GM18498 (cell line): ENCODE results near the gene MLLT3.

Experiments
- ATAC-seq: cut with Tn5 transposase; IDR thresholded peaks from one replicate; pipeline ENCODE4 v1.9.1; 2021; ENCODE audit warnings: mild to moderate bottlenecking, moderate library complexity; ENCODE audit not compliant: unreplicated experiment

Gene MLLT3

DNA sequence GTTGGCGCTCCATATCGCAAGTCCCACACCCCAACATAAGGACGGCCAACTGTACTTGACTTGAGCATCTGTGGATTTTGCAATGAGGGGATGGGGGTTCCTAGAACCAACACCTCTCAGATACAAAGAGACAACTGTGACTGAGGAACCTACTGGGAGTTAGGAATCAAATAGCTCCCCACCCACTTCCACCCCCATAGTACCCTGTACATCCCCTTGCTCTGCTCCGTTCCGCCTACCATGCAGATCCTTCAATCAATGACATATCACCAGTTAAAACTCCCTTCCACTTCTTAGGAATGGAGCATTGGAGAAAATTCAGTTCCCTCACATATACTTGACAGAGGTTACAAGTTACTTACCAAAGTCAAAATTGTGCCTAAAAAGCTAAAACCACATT lies 140.9 kb downstream of the MLLT3 start:
- no peak for ATAC-seq

DNA sequence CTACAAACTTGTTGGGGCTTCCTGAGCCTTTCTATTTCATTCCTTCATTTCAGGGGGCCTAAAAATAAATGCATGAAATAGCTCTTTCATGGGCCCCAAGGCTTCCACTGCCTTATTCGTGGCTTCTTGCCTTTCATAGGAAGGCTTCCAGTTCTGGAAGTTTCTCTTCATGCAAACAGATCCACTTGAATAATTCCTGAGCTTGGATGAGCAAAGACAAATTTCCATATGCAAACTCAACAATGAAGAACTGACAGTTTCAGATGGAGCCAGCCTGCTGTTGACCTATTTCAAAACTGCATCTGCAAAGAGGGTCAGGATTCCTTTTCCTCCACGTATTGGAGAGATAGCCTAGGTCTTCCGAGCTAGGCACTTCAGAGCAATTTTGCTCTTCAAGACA lies 142.1 kb downstream of the MLLT3 start:
- ATAC-seq: peak; percentile 10

DNA sequence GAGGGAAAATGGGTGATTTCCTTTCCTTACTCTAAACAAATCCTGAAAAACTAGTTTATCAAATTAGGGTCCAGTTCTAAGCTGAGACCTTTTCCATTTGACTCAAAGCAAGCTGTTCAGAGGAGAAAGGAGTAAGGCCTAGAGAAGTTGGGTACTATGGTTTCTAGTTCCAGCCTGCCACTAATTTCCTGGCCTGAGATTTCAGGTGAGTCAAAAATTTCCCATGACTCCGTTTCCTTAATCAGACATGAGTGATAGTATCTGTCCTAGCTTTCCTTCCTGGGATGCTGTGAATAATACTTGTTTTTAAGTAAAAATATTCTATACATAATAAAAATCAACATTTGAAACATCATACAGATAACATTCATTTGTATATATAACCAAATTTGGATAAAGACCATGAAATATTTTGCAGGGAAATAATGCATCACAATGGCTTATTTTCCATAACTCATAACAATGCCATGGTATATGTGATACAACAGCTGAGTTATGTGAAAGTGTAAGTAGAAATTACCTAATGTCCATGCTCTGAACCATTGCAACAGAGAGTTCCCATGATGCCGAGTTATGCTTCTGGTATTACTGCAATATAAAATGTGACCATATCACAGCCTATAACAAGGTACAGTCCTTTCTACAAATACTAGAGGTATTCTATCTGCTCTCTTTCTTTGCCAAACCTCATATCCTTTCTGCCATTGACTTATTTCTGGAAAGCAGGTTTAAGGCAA lies 142.7 kb downstream of the MLLT3 start:
- peak; percentile 84 for ATAC-seq

DNA sequence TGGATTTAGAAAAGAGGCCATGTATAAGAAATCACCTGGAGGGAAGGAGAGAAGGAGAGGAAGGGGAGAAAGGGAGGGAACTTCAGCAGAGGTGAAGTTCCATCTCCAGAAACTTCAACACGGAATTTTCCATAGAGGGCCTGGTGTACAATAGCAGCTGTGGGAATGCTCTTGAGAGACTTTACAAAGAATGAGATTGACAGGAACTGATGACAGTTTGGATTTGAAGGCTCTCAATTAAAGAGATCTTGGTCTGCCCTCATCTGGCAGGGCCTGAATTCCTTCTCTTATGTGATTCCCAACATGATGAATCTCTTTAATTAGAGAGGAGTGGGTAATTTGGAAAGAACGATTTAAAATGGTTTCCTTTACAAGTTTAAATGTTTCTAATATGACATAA lies 143.5 kb downstream of the MLLT3 start:
- ATAC-seq: no peak

DNA sequence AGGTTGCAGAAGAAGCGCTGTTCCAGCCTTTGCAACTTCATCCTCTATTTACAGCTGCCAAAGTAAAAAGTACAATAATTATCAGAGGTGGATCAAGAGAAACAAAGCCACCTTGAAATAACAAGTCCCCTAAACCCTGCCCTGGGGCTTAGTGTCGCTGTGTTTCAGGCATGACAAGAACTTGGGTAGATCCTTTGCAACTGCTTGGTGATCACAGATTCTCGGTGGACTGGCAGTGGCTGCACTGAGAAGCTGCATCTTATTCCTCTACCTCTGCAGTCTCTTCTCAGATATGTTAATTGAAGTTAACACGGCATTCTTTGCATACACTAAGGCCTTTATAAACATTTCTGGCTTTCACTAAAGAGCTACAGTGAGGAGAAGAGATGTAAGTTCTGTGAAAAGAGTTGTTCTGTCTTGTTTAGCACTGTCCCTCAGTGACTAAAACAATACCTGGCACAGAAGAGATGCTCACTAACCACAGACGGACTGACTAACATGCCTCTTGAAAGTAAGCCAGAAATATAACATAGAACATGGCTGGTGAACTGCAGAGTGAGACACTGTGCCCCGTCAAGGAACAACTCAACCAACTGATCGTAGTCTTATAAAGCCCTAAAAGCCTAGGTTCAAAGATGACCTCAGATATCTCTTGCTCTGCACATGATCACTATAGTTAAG lies 144.2 kb downstream of the MLLT3 start:
- ATAC-seq: peak; percentile 49

DNA sequence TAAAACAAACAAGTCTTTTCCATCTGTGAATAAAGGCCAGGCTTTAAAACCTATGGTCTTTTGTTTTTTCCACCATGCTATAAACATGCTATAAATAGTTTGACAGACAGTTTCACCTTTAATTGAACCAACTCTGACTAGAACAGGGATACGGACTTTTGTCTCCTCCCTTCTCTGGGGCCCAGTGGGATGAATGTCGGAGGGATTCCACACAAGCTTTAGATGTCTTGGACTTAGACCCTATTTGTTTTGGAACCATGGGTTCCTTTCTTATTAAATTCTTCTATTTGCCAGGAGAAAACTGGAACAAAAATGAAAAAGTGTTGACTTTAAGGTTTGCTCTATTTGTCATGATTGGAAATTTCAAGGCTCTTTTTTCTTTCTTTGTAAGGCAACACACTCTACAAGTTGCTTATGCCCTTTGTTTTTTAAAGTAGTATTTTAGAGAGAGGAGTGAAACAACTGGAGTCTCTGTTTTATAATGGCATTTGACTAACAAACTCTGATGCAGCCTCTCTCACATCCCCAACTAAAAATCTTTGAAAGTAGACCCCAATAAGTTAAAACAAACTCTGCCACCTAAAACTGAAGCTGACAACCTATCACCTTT lies 145.3 kb downstream of the MLLT3 start:
- ATAC-seq: no peak

DNA sequence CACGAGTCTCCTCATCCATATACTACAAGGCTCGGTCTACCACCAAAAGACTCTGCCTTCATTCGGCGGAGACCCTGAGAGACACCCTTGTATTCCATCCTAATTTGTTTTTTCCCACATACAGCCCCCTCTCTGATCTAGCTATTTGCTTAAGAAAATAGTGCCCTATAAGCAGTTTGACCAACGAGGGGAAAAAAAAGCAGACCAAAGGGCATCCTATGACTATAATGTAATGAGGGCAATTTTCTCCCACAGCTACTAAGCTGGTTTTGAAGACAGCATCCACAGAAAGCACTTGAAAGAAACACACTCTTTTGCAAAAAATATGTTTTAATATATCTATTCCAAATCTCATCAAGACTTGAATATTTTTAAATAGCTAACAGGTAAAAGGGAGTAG lies 147.8 kb downstream of the MLLT3 start:
- ATAC-seq: no peak

DNA sequence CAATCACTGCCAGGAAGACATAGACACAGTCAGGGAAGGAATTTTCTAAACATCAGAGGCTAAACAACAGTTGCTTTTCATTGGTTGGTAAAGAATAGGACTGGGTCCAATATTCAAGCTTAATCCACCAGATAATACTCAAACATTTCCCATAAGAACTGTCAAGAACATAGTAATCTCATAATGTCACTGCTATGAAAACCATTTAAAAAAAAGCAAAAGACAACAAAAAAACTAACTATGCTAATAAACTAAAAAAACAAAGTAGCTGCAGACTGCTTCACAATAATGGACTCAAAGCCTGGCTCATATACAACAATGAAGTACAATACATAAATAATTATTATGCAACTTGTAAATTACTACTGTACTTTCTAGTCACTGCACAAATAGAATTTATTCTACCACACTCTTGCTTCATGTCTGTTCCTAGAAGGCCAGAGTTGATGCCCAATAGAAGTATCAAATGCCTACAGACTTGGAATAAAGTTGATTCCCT lies 148.7 kb downstream of the MLLT3 start:
- ATAC-seq: no peak

DNA sequence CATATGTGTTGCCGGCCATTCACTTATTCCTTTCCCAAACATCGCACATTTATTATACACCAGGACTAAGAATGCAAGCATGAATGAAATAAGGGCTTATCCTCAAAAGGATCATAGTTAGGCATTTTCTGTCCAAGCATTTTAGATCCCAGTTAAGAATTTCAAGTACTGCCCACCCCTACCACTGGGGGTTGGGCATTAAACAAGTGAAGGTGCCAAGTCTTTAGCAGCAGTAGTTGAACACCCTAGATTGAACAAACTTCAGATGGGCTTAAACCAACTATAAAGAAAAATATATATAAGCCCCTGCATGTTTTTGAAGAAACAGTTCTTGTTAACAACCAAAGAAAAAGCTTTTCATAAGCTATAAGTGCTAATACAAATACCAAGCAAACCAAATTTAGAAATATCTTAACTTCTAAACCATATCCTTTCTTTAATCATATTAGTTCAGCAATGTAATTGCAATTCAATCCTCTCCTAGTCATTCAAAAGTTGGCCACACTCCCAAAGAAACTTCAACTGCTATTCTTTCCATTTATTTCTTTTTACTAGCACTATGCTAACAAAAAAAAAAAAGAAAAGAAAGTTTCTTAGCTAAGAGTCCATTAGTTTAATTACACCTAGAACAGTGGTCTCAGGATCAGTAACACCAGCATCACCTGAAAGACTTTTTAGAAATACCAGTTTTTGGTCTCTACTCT lies 149.8 kb downstream of the MLLT3 start:
- ATAC-seq: no peak

DNA sequence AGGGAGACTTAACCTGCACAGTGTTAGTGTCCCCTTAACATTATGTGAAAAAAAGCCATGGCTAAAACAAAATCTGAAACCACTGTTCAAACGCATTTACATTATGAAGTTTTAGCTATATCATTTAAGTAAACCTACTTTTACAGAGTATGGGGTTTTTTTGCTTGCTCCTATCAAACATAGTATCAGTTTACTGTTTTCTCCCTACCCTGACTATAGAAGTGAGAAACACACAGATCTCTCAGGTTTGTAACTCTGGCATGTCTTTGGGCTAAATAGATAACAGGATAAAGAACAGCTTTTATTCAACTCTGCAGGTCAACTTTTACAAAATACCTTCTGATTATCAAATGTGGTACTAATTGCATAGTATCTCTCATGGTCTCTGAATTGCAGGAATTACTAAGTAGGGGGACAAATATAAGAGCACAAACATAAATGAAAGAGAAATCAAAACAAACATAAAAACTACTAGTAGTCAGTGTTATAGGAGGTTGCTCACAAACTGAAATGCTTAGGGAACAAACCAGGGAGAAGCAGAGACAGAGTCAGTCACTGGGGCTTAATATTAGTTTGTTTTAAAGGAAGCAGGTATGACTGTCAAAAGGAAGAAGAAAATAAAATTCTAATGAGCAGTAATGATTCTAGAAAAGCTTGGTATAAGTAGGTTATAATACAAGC lies 155.8 kb downstream of the MLLT3 start:
- ATAC-seq: no peak

DNA sequence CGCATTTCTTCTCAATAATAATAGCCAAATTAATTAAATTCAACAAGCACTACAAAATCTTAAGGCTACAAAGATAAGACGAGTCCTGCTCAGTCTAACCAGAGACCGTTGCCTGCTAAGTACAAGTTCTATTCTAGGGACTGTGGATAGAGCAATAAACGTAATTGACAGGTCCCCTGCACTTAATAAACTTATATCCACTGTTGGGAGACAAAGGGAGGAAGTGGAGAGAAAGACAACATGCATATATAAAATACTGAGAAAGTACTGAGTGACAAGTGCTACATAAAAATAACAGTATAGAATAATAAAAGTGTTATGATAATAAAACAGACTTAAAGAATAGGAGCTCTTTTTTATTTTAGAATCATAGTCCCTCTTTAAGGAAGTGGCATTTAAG lies 158.1 kb downstream of the MLLT3 start:
- ATAC-seq: no peak

DNA sequence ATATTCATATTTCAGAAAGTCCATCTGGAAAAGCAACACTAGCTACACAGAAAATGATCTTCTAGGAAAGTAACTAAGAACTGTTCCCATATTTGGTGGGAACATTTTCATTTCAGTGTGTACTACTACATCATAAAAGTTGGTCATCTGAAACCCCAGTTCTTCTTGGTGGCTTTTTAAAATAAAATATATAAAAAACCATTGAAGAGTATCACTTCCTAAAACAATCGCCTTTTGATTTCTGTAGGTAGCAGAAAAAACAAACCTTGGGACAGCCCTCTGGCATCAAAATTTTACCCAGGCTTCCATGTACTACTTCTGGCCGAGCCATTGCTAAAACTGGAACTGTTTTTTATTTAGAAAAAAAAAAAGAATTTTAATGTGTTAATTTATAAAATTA lies 158.5 kb downstream of the MLLT3 start:
- ATAC-seq: no peak

DNA sequence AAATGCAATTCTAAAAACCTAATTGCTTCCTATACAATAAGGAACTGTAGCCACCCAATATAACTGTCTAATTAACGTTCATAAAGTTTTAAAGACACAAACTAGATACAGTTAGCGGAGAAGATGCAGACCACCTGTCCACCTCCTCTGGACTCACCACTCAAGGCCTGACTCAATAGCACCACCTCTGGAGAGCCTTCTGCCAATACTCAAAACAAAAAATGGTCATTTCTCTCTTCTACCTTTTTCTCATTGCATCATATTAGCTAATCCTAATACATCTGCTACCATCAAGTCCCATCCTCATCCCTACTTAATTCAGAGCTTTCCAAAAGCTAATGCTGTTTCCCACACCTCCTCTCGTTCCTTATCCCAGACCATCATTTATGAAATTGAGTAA lies 159.9 kb downstream of the MLLT3 start:
- no peak for ATAC-seq

DNA sequence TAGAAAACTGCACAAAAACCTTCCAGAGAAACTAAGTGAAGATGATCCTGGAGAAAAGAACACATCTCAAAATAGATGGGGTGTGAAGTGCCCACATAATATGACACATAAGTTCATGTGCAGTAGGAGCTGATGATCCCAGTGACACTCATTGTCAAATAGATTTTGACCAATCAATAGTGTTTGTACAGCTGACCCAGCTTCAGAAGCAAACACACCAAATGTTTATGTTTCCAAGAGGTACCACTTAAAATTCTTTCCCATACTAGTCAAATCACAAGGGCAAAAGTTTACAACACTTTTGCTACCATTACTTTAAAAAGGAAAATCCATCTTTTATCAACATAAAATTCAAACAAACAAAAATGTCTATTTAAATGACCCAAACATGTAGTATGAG lies 175.0 kb downstream of the MLLT3 start:
- no peak for ATAC-seq

DNA sequence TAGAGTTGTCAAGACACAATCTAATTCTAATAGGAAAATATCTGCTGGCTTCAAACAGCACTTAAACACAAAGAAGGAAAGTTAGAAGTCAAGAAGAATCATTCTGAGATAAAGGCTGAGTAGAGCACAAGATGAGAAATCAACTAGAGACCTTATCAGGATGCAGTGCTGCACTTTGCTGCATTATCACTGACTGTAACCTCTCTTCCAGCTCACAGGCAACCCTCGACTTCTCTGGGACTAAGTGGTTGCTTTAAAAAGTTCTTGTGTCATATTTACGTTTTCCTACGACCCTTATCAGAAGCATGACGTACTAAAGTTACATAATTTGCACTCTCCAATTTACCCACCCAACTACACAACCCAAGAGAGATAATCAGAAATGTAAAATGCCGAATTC lies 176.1 kb downstream of the MLLT3 start:
- no peak for ATAC-seq

DNA sequence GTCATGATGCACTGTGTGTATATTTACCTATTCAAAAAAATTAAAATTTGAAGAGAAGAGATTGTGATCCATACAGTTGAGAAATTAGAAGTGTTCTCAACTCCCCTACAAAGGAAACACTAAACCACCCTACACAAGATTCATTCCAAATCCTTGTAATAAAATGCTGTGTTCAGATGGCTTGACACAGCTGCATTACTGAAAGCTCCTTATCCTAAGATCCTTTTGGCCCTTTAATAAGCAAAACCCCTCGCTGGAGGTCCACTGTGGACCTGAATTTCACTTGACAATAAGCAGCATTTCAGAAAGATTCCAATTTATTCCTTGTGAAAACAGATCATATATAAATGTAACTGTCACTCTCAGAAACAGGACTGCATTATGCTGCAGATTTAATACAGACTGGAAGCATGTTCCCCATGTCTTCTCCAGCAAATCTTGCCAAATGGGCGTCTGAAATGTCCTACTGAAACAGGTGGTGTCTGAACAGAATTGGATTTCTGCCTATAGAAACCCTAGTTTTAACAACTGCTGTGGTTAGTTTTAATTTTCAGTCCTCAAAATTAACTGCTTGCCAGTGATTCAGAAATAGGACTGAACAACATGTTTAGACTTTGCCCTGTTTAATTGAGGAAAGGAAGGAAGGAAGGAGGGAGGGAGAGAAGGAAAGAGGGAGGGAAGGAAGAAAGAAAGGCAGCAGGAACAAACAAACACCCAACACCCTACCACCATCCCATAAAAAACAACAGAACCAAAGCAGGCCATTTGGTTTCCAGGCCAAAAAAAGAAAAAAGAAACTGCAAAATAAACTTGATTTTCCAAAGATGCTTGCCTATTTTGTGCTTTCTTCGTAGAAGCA lies 179.6 kb downstream of the MLLT3 start:
- ATAC-seq: no peak

DNA sequence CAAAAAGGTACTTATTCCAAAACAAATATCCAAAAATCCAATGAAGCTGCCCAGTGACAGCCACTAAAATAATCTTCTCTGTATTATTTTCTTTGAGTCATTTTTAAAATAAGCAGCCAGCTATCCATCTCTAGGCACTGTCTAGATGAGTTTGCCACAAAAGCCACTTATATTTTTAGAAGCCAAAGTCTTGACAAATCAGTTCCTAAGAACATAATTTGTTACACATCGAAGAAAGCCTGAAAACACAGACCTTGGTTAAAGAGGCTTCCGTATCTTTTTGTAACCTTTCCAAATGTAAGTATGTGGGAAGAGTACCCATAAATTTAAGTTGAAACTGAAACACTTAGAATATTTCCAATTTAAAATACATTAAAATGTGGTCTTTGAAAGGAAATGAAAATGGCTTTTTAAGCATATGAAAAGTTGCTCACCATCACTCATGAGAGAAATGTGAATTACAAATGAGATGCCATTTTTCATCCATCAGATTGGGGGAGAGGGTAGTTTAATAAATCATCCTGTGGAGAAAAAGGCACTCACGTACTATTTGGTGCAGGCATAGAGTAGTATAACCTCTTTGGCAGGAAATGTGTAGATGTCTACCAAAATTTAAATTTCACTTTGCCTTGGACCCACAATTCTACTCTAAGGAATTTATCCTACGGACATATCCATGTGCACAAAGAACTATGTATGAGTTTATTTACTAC lies 180.4 kb downstream of the MLLT3 start:
- ATAC-seq: peak; percentile 43

DNA sequence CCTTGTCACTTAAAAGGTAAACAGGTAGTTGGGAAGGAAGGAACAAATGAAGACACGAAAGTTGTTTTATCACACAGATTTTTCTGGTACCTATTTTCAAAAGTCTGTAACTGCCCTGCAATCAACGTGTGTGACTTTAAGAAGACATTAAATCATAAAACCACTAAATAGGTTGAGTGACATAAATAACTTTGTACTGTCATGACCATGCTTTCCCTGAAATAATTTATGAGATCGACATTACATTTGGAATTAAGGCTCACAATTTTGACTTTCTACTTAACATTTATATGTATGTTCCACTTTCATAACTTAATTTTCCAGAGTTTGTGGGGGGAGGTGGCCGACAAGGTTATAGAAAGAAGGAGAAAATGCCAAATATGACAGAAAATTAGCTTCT lies 181.1 kb downstream of the MLLT3 start:
- ATAC-seq: no peak

DNA sequence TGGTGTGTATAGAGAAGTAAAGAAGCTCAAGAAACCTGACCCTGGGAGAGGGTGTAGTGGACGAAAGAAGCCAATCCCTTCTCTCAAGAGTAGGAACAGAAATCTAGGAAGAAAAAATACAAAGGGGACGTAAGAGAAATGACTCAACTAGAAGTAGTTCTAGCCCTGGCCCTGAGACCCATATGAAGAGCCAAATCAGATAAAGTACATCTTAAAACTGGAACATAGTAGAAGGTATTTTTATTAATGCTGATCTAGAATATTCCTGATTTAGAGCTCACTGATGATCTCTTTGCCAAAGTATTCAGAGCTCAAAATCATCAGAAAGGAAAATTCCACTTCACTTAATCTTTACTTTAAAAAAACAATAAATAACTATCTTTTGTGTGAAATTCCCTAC lies 184.8 kb downstream of the MLLT3 start:
- ATAC-seq: no peak
